PC-9 (cell line): Measurements from ENCODE around the gene SHISA9. TPM values are rescaled to one million over a fixed set of nuclear protein-coding genes. Genes with fewer than 3 reads are reported as not detected.
A peak's percentile ranks its signal among the peaks of the same experiment; 100 is the strongest.
"Not testable (repeated sequence)": the region's sequence is repeated elsewhere in the genome, so short reads cannot be mapped to it uniquely, and the experiment has no call there.

Source experiments
- BruUV-seq: library from RNA; stranded (reverse); fragments of 400-500 nt; replicated peaks from 2 replicates; lab custom pipeline; 2021; lab: Mats Ljungman, UMichigan
- CTCF ChIA-PET: fragments of 300-600 bp; sonication (Branson Sonifier 250); formaldehyde crosslinking; loops from one replicate; lab custom pipeline; 2022; ENCODE audit warnings: antibody characterized with exemption; lab: Charles Lee
- POLR2A ChIA-PET: fragments of 300-600 bp; sonication (Branson Sonifier 250); formaldehyde crosslinking; loops from one replicate; lab custom pipeline; 2022; ENCODE audit warnings: antibody characterized with exemption; ENCODE audit not compliant: unreplicated experiment; lab: Charles Lee
- DNase-seq, 2 experiments: peaks; one replicate each; pipeline versions ENCODE4 v3.0.0 to v3.0.0-alpha.2; 2015 to 2022; ENCODE audit warnings: mixed read lengths in 1 of 2
- H2AFZ ChIP-seq: fragments of 200-600 bp; sonication (generic); 2 replicates; pipeline ENCODE4 v1.8.1; 2017; ENCODE audit warnings: antibody characterized with exemption
- H3F3A ChIP-seq: fragments of 200-600 bp; sonication (generic); 2 replicates; pipeline ENCODE4 v1.8.1; 2017; ENCODE audit warnings: antibody characterized with exemption, mild to moderate bottlenecking, low read depth; ENCODE audit not compliant: insufficient read depth
- H3K27ac ChIP-seq: fragments of 200-600 bp; sonication (generic); 2 replicates; pipeline ENCODE4 v1.6.1; 2016; ENCODE audit warnings: mixed run types
- H3K27me3 ChIP-seq: fragments of 200-600 bp; sonication (generic); 2 replicates; pipeline ENCODE4 v1.6.1; 2016; ENCODE audit warnings: low read depth, mixed run types; ENCODE audit not compliant: insufficient read depth
- H3K36me3 ChIP-seq: fragments of 200-600 bp; sonication (generic); 2 replicates; pipeline ENCODE4 v1.6.1; 2016; ENCODE audit warnings: low read depth, mixed run types
- H3K4me1 ChIP-seq: fragments of 200-600 bp; sonication (generic); replicated peaks from 2 replicates; pipeline ENCODE4 v1.6.1; 2016; ENCODE audit warnings: mixed run types; ENCODE audit not compliant: insufficient read depth
- H3K4me2 ChIP-seq: fragments of 200-600 bp; sonication (generic); 2 replicates; pipeline ENCODE4 v1.6.1; 2017; ENCODE audit warnings: mixed run types
- H3K4me3 ChIP-seq: fragments of 200-600 bp; sonication (generic); 2 replicates; pipeline ENCODE4 v1.6.1; 2016; ENCODE audit warnings: mixed run types
- H3K79me2 ChIP-seq: fragments of 200-600 bp; sonication (generic); 2 replicates; pipeline ENCODE4 v1.6.1; 2017; ENCODE audit warnings: low read depth, mixed run types
- H3K9me2 ChIP-seq: fragments of 200-600 bp; sonication (generic); 2 replicates; pipeline ENCODE4 v1.8.1; 2017; ENCODE audit warnings: mild to moderate bottlenecking; ENCODE audit not compliant: insufficient read depth
- H3K9me3 ChIP-seq: fragments of 200-600 bp; sonication (generic); 2 replicates; pipeline ENCODE4 v1.8.1; 2016; ENCODE audit warnings: low read depth; ENCODE audit not compliant: insufficient read depth
- H4K20me1 ChIP-seq: fragments of 200-600 bp; sonication (generic); 2 replicates; pipeline ENCODE4 v1.8.1; 2017; ENCODE audit not compliant: insufficient read depth
- EZH2 ChIP-seq: fragments of 200-600 bp; sonication (generic); IDR thresholded peaks from 2 replicates; pipeline ENCODE4 v1.8.0; 2017; ENCODE audit warnings: antibody characterized with exemption, low read depth
- intact Hi-C: fragments of 100-400 bp; cut with micrococcal nuclease; formaldehyde crosslinking; loops from one replicate; pipeline ENCODE4 v1.10.0; 2022; ENCODE audit not compliant: unreplicated experiment
- total RNA-seq: library from RNA; stranded (reverse); gene quantifications from 2 replicates; pipeline ENCODE4 v1.2.3, GENCODE V29; 2021
- TF ChIP-seq, protein P1 (sequence below): fragments of 200-600 bp; sonication (generic); conservative IDR thresholded peaks from 2 replicates; pipeline ENCODE4 v1.6.1; 2017; ENCODE audit warnings: mixed run types, antibody characterized with exemption, mild to moderate bottlenecking, moderate library complexity

Gene SHISA9
- total RNA-seq, 1 experiment from 2014 or later, result 80.5 TPM

- H3K4me1 ChIP-seq, result peaks cover 33% of the 10 kb centered on the region
- H3K4me2 ChIP-seq, result no peak overlapping the region
- H3K4me3 ChIP-seq, result no peak overlapping the region
- no peak for TF ChIP-seq EZH2
- TF ChIP-seq, protein P1, sequence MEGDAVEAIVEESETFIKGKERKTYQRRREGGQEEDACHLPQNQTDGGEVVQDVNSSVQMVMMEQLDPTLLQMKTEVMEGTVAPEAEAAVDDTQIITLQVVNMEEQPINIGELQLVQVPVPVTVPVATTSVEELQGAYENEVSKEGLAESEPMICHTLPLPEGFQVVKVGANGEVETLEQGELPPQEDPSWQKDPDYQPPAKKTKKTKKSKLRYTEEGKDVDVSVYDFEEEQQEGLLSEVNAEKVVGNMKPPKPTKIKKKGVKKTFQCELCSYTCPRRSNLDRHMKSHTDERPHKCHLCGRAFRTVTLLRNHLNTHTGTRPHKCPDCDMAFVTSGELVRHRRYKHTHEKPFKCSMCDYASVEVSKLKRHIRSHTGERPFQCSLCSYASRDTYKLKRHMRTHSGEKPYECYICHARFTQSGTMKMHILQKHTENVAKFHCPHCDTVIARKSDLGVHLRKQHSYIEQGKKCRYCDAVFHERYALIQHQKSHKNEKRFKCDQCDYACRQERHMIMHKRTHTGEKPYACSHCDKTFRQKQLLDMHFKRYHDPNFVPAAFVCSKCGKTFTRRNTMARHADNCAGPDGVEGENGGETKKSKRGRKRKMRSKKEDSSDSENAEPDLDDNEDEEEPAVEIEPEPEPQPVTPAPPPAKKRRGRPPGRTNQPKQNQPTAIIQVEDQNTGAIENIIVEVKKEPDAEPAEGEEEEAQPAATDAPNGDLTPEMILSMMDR, result no peak
- POLR2A ChIA-PET, result no interaction called here
- DNase-seq, result no peak
- H4K20me1 ChIP-seq, result peaks cover 54% of the 10 kb centered on the region
- CTCF ChIA-PET, result no interaction called here
- H2AFZ ChIP-seq, result no peak overlapping the region
- no peaks in the 10 kb centered on the region for H3K27me3 ChIP-seq
- H3K36me3 ChIP-seq, result peaks cover 44% of the 10 kb centered on the region
- H3K27ac ChIP-seq, result no peak overlapping the region
- no peaks in the 10 kb centered on the region for H3K9me2 ChIP-seq
- peaks cover 89% of the 10 kb centered on the region for H3K79me2 ChIP-seq
- no TSS peak for BruUV-seq
- no peaks in the 10 kb centered on the region for H3K9me3 ChIP-seq
- H3F3A ChIP-seq, result peaks cover 31% of the 10 kb centered on the region; the same call in 1 of the 2 replicates
- intact Hi-C loops, result no loop called here
Observed at GRCh38 chr16:12920739-12921138, 19.3 kb downstream of the SHISA9 start.

DNA sequence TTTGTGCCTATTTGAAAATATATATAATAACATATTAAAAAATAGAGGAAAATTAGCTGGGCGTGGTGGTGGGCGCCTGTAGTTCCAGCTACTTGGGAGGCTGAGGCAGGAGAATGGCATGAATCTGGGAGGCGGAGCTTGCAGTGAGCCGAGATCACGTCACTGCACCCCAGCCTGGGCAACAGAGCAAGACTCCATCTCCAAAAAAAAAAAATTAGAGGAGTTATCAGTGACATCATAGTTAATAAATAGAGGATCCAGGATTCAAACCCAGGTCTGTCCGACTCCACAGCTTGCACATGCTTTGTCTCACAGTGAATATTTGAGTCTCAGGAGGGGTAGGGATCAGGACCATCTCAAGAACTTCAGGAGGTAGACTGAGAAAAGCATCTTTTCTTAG lies 22.2 kb downstream of the SHISA9 start:
- H3K4me3 ChIP-seq, H3K4me2 ChIP-seq, BruUV-seq, H3K9me2 ChIP-seq, H2AFZ ChIP-seq, H3K9me3 ChIP-seq, H3K27ac ChIP-seq, DNase-seq, H3K27me3 ChIP-seq, intact Hi-C loops: not testable (repeated sequence)
- Histone ChIP-seq H3K36me3 (peaks cover 23% of the 10 kb centered on the region; the same call in 1 of the 2 replicates), H3F3A (peaks cover 15% of the 10 kb centered on the region; the same call in 1 of the 2 replicates), H3K79me2 (peaks cover 87% of the 10 kb centered on the region), H4K20me1 (peaks cover 54% of the 10 kb centered on the region), H3K4me1 (peaks cover 20% of the 10 kb centered on the region)
- CTCF ChIA-PET, result interaction anchor here (0.6 kb wide), 1 partner anchor 486 kb away, joined by 3 read pairs; no protein-coding TSS in a partner anchor
- POLR2A ChIA-PET, result interaction anchor here (0.5 to 0.7 kb wide), 2 partner anchors 21 to 171 kb away, joined by 3 to 4 read pairs; no protein-coding TSS in a partner anchor

- ChIA-PET POLR2A (interaction anchor here (0.7 kb wide), 1 partner anchor 327 kb away, joined by 20 read pairs; no protein-coding TSS in a partner anchor), CTCF (no interaction called here)
- Histone ChIP-seq H3K9me3 (no peaks in the 10 kb centered on the region), H3K4me3 (no peak overlapping the region), H3K4me2 (no peak overlapping the region), H3K4me1 (peaks cover 20% of the 10 kb centered on the region), H3K27ac (peak overlapping the region; percentile 23), H4K20me1 (peaks cover 69% of the 10 kb centered on the region), H3K79me2 (peaks cover 84% of the 10 kb centered on the region), H2AFZ (no peak overlapping the region), H3K27me3 (no peaks in the 10 kb centered on the region), H3K36me3 (peaks cover 20% of the 10 kb centered on the region; the same call in 1 of the 2 replicates), H3K9me2 (no peaks in the 10 kb centered on the region), H3F3A (peaks cover 18% of the 10 kb centered on the region; the same call in 1 of the 2 replicates)
- intact Hi-C loops, result no loop called here
- DNase-seq, result no peak
- TF ChIP-seq EZH2, result no peak
- TF ChIP-seq, protein P1, result no peak
- BruUV-seq, result no TSS peak
Observed at GRCh38 chr16:12925026-12925800, 23.8 kb downstream of the SHISA9 start.
